NCI-H524 treated with DMSO at 0.1 percent for 48 hours (cell line): ENCODE measurements around the gene NEDD9.

Experiments used
- DNase-seq: peaks from one replicate; lab custom pipeline; 2025; lab: John Stamatoyannopoulos, UW

The NEDD9 gene

GRCh38 chr6:11233673-11234573 is 1.5 kb upstream of the NEDD9 start:
- no peak for DNase-seq

GRCh38 chr6:11232770-11233626 is 530 bp upstream of the NEDD9 start:
- peak; percentile 12 for DNase-seq

- DNase-seq, result peak; percentile 59
Measured at GRCh38 chr6:11231564-11232192, 790 bp downstream of the NEDD9 start.

GRCh38 chr6:11231108-11231463 is 1.4 kb downstream of the NEDD9 start:
- DNase-seq, result no peak

- no peak for DNase-seq
Measured at GRCh38 chr6:11230158-11231107, 2.0 kb downstream of the NEDD9 start.

GRCh38 chr6:11229655-11230046 is 2.8 kb downstream of the NEDD9 start:
- no peak for DNase-seq

- DNase-seq, result no peak
Measured at GRCh38 chr6:11228935-11229654, 3.4 kb downstream of the NEDD9 start.

GRCh38 chr6:11227698-11228097 is 4.8 kb downstream of the NEDD9 start:
- DNase-seq, result no peak

GRCh38 chr6:11226005-11226404 is 6.5 kb downstream of the NEDD9 start:
- DNase-seq, result no peak

GRCh38 chr6:11224966-11225463 is 7.5 kb downstream of the NEDD9 start:
- DNase-seq, result no peak

GRCh38 chr6:11224252-11224965 is 8.1 kb downstream of the NEDD9 start:
- no peak for DNase-seq

GRCh38 chr6:11223286-11223864 is 9.1 kb downstream of the NEDD9 start:
- DNase-seq, result no peak

GRCh38 chr6:11222385-11223277 is 9.8 kb downstream of the NEDD9 start:
- DNase-seq, result no peak

GRCh38 chr6:11221623-11222384 is 10.7 kb downstream of the NEDD9 start:
- DNase-seq, result no peak

GRCh38 chr6:11219400-11219834 is 13.1 kb downstream of the NEDD9 start:
- DNase-seq, result no peak

GRCh38 chr6:11218538-11219399 is 13.7 kb downstream of the NEDD9 start:
- DNase-seq, result no peak

GRCh38 chr6:11218102-11218442 is 14.4 kb downstream of the NEDD9 start:
- DNase-seq, result no peak
